Caco-2 (cell line): ENCODE measurements around the gene RFC3. TPM values are rescaled to one million over a fixed set of nuclear protein-coding genes. Genes with fewer than 3 reads are reported as not detected.

Experiments
- BruUV-seq: library from RNA; stranded (reverse); fragments of 400-500 nt; replicated peaks from 2 replicates; lab custom pipeline; 2021; lab: Mats Ljungman, UMichigan
- CTCF ChIA-PET: fragments of 300-600 bp; sonication (Branson Sonifier 250); formaldehyde crosslinking; loops from one replicate; lab custom pipeline; 2022; ENCODE audit warnings: antibody characterized with exemption; lab: Charles Lee
- POLR2A ChIA-PET: fragments of 300-600 bp; sonication (Branson Sonifier 250); formaldehyde crosslinking; loops from one replicate; lab custom pipeline; 2022; ENCODE audit warnings: antibody characterized with exemption; lab: Charles Lee
- DNase-seq, 2 experiments: peaks; one replicate each; pipeline versions ENCODE4 v3.0.0 to v3.0.0-alpha.2; 2020 to 2022
- H3K27me3 ChIP-seq: replicated peaks from 2 replicates; pipeline ENCODE4 v1.6.0; 2011; ENCODE audit warnings: low read length; ENCODE audit not compliant: control insufficient read depth, insufficient read depth
- H3K36me3 ChIP-seq: 2 replicates; pipeline ENCODE4 v1.5.1; 2011; ENCODE audit warnings: low read length; ENCODE audit not compliant: control insufficient read depth, insufficient read depth
- H3K4me1 ChIP-seq: fragments of 250-450 bp; sonication (Bioruptor Pico); 2 replicates; pipeline ENCODE4 v1.5.1; 2020; ENCODE audit warnings: mild to moderate bottlenecking
- H3K4me3 ChIP-seq: 2 replicates; pipeline ENCODE4 v1.5.1; 2011; ENCODE audit warnings: low read depth, mild to moderate bottlenecking, control low read depth, low read length
- H3K9me3 ChIP-seq: fragments of 250-450 bp; sonication (Bioruptor Pico); 2 replicates; pipeline ENCODE4 v1.5.1; 2020; ENCODE audit warnings: mild to moderate bottlenecking, moderate library complexity
- H3K27ac Mint-ChIP-seq: one replicate; pipeline ENCODE4 v1.8.0; 2022; ENCODE audit warnings: mixed read lengths; ENCODE audit not compliant: unreplicated experiment
- H3K27me3 Mint-ChIP-seq: one replicate; pipeline ENCODE4 v1.8.0; 2022; ENCODE audit warnings: mixed read lengths; ENCODE audit not compliant: insufficient read depth, unreplicated experiment
- H3K36me3 Mint-ChIP-seq: one replicate; pipeline ENCODE4 v1.8.0; 2022; ENCODE audit warnings: mild to moderate bottlenecking, mixed read lengths; ENCODE audit not compliant: insufficient read depth, unreplicated experiment
- H3K4me1 Mint-ChIP-seq: one replicate; pipeline ENCODE4 v1.8.0; 2022; ENCODE audit warnings: low read depth, mixed read lengths; ENCODE audit not compliant: unreplicated experiment
- H3K4me3 Mint-ChIP-seq: one replicate; pipeline ENCODE4 v1.8.0; 2022; ENCODE audit warnings: mild to moderate bottlenecking, moderate library complexity, mixed read lengths; ENCODE audit not compliant: unreplicated experiment
- H3K9me3 Mint-ChIP-seq: one replicate; pipeline ENCODE4 v1.8.0; 2022; ENCODE audit warnings: mixed read lengths; ENCODE audit not compliant: unreplicated experiment
- intact Hi-C: fragments of 100-400 bp; cut with micrococcal nuclease; formaldehyde crosslinking; loops from one replicate; pipeline ENCODE4 v1.10.0; 2022; ENCODE audit not compliant: unreplicated experiment
- total RNA-seq: library from RNA; stranded (reverse); gene quantifications from 2 replicates; pipeline ENCODE4 v1.2.3, GENCODE V29; 2022
- TF ChIP-seq, protein P1 (sequence below), 2 experiments: fragments of 200-600 bp in 1 of 2; IDR thresholded peaks; 1 replicate in 1 of 2; 2 replicates in 1 of 2; pipeline versions ENCODE4 v1.5.1 to v1.8.0; 2011 to 2022; ENCODE audit warnings: antibody characterized with exemption in 1 of 2, control low read depth in 1 of 2, inconsistent platforms in 1 of 2, low read depth in 1 of 2, low read length in 1 of 2, mild to moderate bottlenecking in 1 of 2, moderate library complexity in 1 of 2; ENCODE audit not compliant: insufficient read depth in 1 of 2, severe bottlenecking in 1 of 2, unreplicated experiment in 1 of 2

The RFC3 gene
- total RNA-seq, 1 experiment from 2014 or later, result 50.2 TPM

DNA sequence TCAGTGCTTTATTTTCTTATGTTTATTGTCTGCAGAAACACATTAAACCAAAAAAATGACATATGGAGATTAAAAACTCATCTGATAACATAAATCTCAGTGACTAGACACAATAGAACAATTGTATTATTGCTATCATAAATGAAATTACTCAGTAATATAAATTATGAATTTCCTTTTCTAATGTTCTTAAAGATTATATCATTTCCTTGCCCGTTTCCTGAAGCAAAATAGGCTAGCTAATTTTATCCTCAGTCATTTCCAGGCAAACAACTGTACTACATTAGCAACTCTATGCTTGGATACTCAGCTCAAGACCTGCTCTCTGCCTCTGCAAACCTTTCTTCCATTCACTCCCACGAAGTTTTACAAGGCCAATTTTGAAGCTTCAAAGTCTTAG lies 61.2 kb downstream of the RFC3 start:
- H3K4me1 Mint-ChIP-seq, result no peaks in the 10 kb centered on the region
- no peak overlapping the region for H3K4me3 Mint-ChIP-seq
- TF ChIP-seq, protein P1, sequence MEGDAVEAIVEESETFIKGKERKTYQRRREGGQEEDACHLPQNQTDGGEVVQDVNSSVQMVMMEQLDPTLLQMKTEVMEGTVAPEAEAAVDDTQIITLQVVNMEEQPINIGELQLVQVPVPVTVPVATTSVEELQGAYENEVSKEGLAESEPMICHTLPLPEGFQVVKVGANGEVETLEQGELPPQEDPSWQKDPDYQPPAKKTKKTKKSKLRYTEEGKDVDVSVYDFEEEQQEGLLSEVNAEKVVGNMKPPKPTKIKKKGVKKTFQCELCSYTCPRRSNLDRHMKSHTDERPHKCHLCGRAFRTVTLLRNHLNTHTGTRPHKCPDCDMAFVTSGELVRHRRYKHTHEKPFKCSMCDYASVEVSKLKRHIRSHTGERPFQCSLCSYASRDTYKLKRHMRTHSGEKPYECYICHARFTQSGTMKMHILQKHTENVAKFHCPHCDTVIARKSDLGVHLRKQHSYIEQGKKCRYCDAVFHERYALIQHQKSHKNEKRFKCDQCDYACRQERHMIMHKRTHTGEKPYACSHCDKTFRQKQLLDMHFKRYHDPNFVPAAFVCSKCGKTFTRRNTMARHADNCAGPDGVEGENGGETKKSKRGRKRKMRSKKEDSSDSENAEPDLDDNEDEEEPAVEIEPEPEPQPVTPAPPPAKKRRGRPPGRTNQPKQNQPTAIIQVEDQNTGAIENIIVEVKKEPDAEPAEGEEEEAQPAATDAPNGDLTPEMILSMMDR (IDR thresholded peaks at IDR 0.05; ENCODE audit: insufficient read depth in 1 of 2, low read depth in 1 of 2, low read length in 1 of 2, severe bottlenecking in 1 of 2, unreplicated experiment in 1 of 2), result no peak
- H3K4me3 ChIP-seq, result no peak overlapping the region
- CTCF ChIA-PET, result no interaction called here
- BruUV-seq, result no TSS peak
- no peaks in the 10 kb centered on the region for H3K4me1 ChIP-seq
- no peaks in the 10 kb centered on the region for H3K36me3 Mint-ChIP-seq
- no peaks in the 10 kb centered on the region for H3K9me3 ChIP-seq
- DNase-seq, result no peak
- H3K36me3 ChIP-seq, result no peaks in the 10 kb centered on the region
- intact Hi-C loops, result loop anchor here (5.0 kb wide), 1 partner anchor 198 kb away; no protein-coding TSS in a partner anchor
- H3K9me3 Mint-ChIP-seq, result no peaks in the 10 kb centered on the region
- POLR2A ChIA-PET, result no interaction called here
- no peaks in the 10 kb centered on the region for H3K27me3 Mint-ChIP-seq
- H3K27ac Mint-ChIP-seq, result no peak overlapping the region
- no peaks in the 10 kb centered on the region for H3K27me3 ChIP-seq

DNA sequence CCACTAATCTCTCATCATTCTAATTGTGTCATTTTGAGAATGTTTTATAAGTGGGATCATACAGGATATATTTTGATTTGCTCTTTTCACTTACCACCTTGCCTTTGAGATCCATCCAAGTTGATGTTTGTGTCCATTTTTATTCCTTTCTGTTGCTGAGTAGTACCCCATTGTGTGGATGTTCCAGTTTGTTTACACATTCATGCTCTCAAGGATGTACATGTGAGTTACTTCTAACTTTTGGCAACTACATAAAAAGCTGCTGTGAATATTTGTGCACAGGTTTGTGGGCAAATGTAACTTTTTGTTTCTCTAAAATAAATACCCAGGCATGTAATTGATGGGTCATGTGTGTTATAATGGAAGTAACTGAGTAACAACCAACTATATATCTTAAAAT lies 64.9 kb downstream of the RFC3 start:
- Mint-ChIP-seq H3K9me3 (no peaks in the 10 kb centered on the region), H3K27me3 (no peaks in the 10 kb centered on the region), H3K4me1 (no peaks in the 10 kb centered on the region), H3K4me3 (no peak overlapping the region), H3K27ac (no peak overlapping the region), H3K36me3 (no peaks in the 10 kb centered on the region)
- Histone ChIP-seq H3K4me3 (no peak overlapping the region), H3K36me3 (no peaks in the 10 kb centered on the region), H3K27me3 (no peaks in the 10 kb centered on the region), H3K4me1 (no peaks in the 10 kb centered on the region), H3K9me3 (no peaks in the 10 kb centered on the region)
- no peak for DNase-seq
- BruUV-seq, result no TSS peak
- TF ChIP-seq, protein P1 (IDR thresholded peaks at IDR 0.05; ENCODE audit: insufficient read depth in 1 of 2, low read depth in 1 of 2, low read length in 1 of 2, severe bottlenecking in 1 of 2, unreplicated experiment in 1 of 2), result no peak
- POLR2A ChIA-PET, result no interaction called here
- CTCF ChIA-PET, result no interaction called here
- intact Hi-C loops, result no loop called here

DNA sequence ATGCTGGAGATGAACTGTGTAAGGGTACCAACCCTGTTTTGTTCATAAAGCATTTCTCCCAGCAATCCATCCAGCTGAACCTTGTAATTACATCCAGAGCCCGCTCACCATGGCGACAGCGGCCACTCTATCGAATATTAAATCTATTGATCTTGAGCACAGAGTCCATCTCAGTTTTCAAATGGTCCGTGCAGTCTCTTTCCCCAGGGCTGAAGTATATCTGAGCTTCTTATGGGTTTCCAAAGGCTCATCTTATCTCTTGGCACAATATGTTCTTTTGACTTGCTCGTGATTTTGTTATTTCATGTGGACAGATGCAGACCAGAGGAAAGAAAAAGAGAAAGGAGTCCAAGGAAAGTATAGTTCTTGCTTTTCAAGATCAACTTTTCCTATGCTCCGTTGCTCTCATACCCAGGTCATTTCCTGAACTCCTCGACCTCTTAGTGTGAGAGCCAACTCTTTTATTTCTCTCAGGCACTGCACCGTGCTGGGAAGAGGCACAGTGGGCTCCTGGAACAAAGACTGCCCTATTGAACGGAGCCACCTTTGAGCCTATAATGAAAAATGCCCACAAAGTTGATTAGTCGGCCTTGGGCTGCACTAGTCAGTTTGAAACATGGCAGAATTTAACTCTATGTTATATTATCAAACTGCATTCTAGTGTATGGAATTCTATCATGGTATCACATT lies 66.7 kb downstream of the RFC3 start:
- Histone ChIP-seq H3K9me3 (no peaks in the 10 kb centered on the region), H3K4me1 (no peaks in the 10 kb centered on the region), H3K27me3 (no peaks in the 10 kb centered on the region), H3K36me3 (no peaks in the 10 kb centered on the region), H3K4me3 (no peak overlapping the region)
- Mint-ChIP-seq H3K4me1 (no peaks in the 10 kb centered on the region), H3K27ac (no peak overlapping the region), H3K9me3 (no peaks in the 10 kb centered on the region), H3K36me3 (no peaks in the 10 kb centered on the region), H3K4me3 (no peak overlapping the region), H3K27me3 (no peaks in the 10 kb centered on the region)
- intact Hi-C loops, result no loop called here
- BruUV-seq, result no TSS peak
- TF ChIP-seq, protein P1 (IDR thresholded peaks at IDR 0.05; ENCODE audit: insufficient read depth in 1 of 2, low read depth in 1 of 2, low read length in 1 of 2, severe bottlenecking in 1 of 2, unreplicated experiment in 1 of 2), result no peak
- ChIA-PET POLR2A (no interaction called here), CTCF (no interaction called here)
- no peak for DNase-seq
